SH-SY5Y (cell line): ENCODE data around the gene HAUS5.

Experiments used
- GATA2 ChIP-seq: IDR thresholded peaks from 2 replicates; pipeline ENCODE4 v1.6.1; 2011; ENCODE audit warnings: mild to moderate bottlenecking, low read depth, low read length
- GATA3 ChIP-seq: IDR thresholded peaks from 2 replicates; pipeline ENCODE4 v1.6.1; 2011; ENCODE audit warnings: low read depth, mild to moderate bottlenecking, low read length, moderate library complexity

- TF ChIP-seq GATA3, result no peak
- no peak for TF ChIP-seq GATA2
These were observed 49.2 kb upstream of the HAUS5 start, which contains the start of gene ATP4A for GRCh38 chr19:35563207-35563829.
